K562 treated with DMSO at 1 percent for 48 hours (cell line): ENCODE data around the gene PRRC1. TPM values are rescaled to one million over a fixed set of nuclear protein-coding genes. Genes with fewer than 3 reads are reported as not detected.

Experiments used
- total RNA-seq: library from RNA; unstranded; fragments of 300-600 nt; gene quantifications from 2 replicates; pipeline ENCODE4 v1.2.3, GENCODE V29; 2022; ENCODE audit warnings: low replicate concordance; ENCODE audit errors: extremely low read depth

Gene PRRC1
- not detected in 2 replicates for total RNA-seq

DNA sequence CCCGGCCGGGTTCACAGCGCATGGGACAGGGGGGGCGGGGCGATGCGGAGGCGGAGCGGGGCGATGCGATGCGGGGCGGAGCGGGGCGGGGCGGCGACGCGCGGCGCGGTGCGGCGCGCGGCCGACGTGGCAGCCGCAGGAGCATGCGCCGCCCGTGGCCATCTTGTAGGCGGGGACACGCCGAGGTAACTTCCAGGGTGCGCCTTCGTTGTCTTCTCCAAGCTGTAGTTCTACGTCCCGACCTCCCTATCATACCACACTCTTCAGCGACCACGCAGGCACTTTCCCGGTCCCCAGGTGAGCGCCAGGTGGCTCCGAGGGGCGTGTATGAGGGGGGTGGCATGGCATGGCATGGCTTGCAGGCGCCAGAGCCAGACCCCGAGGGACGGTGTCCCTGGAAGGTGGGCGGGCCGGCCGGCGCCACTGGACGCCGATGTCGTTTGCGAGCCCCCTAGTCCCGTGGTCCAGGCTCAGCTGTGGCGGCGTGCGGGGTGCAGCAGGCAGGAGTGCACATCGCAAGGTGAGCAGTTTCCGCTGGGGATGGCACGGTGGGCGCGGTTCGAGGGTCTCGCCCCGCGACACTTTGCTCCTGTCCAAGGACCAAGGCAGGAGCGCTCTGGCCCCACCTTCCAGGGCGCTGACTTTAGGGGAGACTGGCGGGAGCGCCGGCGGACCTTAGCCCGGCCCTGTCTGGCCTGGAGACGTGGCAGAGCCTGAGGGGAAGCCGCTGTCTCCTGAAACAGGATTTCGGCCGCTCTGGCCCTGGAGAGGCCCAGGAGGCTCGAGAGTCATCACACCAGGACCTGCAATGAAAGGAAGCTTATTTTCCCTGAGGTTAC, at the start of gene PRRC1:
Gene PRRC1, plus strand, starts transcription at position 161 of the 839 bp plus-strand sequence. CDS start 5,840 bp downstream, outside the sequence.

Other genes starting within 250 kb of the PRRC1 start
- not detected in 2 replicates for gene MEGF10, start 226.8 kb upstream of the PRRC1 start, total RNA-seq
- gene CTXN3, start 131.4 kb downstream of the PRRC1 start, total RNA-seq = not detected in 2 replicates
- not detected in 2 replicates for gene CCDC192, start 185.8 kb downstream of the PRRC1 start, total RNA-seq